Metanephros (tissue), 2 donors: Measurements from ENCODE around the gene ZNF486. TPM values are rescaled to one million over a fixed set of nuclear protein-coding genes. Genes with fewer than 3 reads are reported as not detected.

Source experiments
- small RNA-seq: library from RNA; depleted of rRNA; stranded (forward); fragments of <200 nt; gene quantifications from one replicate; pipeline ENCODE3, GENCODE V24; 2014; ENCODE audit warnings: low replicate concordance
- total RNA-seq: library from RNA; depleted of rRNA; stranded (reverse); fragments of >200 nt; gene quantifications from one replicate; pipeline ENCODE4 v1.2.3, GENCODE V29; 2014

Gene ZNF486
- total RNA-seq, result 28.2 TPM

GRCh38 chr19:20167020-20167644, at the start of gene ZNF486:
Gene ZNF486 (plus strand): TSS chr19:20167214. CDS start chr19:20167331, 117 bp downstream.

Small RNA genes lying within 50 kb of the gene (small RNA-seq; reads per million reads assigned to genes)
- gene AC011447.4, result not detected

Other genes starting within 250 kb of the ZNF486 start
- gene ZNF682, start 127.7 kb upstream of the ZNF486 start, total RNA-seq, result 11.8 TPM
- gene ZNF90, start 89.2 kb upstream of the ZNF486 start, total RNA-seq, result 12.1 TPM